RKO (cell line): ENCODE data around the gene NTF3.

Experiments used
- DNase-seq: peaks from one replicate; pipeline ENCODE4 v3.0.0-alpha.2; 2016; ENCODE audit warnings: low spot score

Gene NTF3

DNA sequence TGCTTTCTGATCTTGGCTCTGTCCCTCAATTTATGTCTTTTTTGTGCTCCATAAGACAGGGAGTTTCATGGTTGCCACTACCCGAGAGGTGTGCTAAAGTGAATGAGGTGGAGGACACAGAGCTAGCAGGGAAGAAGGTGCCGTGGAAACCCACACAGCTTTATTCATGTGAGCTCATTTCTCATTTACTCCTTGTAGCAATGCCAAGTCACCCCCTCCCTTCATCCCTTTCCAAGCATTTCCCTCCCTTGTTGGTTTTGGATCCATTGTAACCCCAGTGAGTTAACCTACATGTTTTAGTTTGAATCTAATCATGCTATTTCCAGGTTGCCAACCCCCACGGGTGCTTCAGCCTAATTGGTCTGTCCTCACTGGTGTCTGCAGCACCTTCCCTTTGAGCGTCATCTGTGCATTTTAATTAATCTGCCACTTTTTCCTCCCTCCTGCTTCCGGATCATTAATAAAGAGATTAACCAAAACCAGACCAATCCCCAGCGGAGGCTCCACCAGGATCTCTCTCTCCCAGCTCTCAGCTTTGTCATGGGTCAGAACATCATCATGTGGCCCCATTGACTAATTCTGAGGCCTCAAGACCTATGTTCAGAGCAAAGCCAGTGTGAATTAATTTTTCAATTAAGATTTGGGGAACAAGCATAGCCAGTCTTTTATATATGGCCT, 56.2 kb downstream of the NTF3 start:
- DNase-seq: no peak

DNA sequence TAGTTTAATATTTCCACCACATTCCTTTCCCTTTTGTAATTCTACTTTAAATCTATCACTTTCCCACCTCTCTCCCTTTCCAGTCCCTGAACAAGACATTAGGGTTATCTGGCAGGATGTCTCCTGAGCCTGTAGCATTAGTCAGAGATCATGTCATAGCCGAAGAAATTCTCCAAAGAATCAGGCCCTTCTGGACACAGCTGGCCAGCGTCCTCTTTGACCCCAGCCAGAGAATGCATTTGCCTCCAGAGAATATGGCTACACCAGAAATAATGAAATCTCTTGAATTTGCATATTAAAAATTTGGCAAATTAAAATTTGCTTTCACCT, 56.7 kb downstream of the NTF3 start:
- DNase-seq: no peak

DNA sequence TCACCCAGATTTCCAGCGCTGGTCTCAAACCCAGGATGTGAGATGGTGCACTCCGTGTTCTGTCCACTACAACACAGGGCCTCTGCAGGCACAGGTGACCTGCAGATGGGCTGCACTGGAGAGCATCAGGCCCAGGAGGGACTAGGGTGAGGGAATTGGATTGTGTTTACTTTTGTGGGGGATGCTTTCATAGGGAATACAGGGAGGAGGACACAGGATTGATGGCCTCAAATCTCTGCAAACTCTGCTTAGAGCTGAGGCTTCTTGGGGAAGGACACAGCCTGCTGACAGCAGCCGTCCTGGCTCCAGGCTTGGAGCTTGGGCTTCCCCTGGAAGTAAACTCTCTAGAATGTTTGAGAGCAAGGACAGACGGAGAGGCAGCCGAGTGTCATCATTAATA, 57.1 kb downstream of the NTF3 start:
- DNase-seq: no peak

DNA sequence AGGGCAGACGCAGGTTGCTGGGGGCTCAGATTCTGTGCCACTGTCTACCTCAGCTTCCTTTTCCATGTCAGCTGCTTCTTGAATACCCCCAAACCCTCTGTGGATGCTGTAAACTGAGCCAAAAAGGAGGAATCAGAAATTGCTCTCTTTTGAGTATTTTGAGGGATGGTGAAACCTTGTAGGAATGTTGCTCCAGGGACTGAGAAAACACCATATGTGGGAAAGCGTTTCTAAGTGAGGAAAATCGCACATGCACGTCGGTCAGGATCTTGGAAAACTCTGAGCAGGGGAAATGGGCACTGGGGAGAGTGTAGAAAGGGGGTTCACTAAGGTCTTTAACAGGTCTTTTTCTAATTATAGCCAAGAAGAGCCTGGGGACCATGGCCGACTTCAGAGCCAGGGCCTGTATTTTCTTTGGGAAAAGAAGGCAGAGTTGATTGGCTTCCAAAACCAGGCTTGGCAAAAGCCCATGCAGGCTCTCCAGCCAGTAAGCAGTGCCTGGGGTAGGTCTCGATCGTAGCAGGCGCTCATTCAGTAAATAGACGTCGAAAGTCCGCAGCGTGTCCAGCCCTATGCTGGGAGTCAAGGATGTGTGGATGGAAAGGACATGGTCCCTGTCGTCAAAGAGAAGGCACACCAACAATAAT, 58.0 kb downstream of the NTF3 start:
- DNase-seq: no peak

DNA sequence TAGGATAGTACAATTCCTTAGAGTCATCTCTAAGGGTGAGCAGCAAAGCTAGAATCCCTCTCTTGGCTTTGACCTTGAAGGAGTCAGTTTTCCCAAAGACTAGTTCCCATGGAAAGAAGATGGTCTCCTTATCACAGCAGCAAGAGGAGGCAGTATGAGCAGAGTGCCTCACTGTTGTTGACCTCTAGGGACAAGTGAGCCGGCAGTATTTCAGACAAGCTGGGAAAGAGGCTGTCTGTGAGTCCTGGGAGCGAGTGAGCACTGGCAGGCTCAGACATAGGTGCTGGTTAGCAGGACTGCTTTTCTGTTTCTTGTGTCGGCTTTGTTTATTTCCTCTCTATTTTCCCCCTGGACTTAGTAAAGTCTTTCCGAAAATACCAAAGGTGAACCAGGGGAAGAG, 60.7 kb downstream of the NTF3 start:
- peak; percentile 0 for DNase-seq

DNA sequence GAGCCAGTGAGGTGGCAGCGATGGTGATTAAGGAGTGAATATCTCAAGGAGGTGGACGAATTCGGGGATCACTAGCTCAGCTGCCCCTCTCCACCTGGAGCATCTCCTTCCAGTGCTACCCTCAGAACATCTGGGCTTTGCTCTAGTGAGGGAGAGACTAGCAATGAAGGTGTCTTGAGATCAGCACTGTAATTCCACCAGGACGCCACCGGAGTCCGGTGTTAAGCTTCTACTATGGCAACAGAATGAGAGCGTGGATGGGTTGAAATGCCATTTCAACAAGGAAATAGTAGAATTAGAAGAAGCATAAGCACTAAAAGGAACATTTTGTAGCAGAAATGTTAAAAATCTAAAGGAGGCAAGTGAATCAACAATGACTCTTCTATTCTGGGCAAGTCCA, 61.1 kb downstream of the NTF3 start:
- no peak for DNase-seq

DNA sequence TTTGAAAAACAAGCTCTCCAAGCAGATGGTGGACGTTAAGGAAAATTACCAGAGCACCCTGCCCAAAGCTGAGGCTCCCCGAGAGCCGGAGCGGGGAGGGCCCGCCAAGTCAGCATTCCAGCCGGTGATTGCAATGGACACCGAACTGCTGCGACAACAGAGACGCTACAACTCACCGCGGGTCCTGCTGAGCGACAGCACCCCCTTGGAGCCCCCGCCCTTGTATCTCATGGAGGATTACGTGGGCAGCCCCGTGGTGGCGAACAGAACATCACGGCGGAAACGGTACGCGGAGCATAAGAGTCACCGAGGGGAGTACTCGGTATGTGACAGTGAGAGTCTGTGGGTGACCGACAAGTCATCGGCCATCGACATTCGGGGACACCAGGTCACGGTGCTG, 62.4 kb downstream of the NTF3 start:
- no peak for DNase-seq

DNA sequence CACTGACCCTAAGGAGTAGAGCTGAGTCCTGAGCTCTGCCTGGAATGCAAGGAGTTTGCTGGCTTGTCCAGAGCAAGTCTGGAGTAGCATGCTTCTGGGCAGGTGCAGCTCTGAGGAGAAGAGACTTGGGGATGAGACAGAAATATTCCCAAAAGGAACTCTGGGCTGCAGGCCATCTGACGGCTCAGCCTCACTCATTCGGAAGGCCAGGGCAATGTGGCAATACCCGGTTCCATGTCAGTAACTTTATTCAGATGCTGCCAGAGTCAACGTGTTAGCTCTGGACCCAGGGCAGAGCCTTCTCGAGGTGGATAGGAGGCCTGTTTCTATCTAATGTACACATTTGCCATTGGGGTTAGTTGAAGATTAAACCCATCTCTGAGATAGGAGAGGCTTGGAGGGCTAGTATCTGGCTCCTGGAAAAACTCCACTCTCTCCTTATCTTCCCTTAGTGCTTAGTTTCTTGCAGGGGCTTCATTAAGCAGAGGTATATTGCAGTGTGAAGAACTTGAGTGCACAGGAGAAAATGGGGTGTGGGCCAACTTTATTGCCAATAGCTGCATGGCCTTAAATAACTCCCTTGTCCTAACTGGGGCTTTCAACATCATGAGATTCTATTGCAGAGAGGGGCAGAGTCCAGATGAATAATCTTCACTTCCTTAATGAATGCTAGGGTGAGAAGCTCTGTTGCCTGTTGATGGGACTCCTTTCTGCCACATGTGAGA, 65.6 kb downstream of the NTF3 start:
- no peak for DNase-seq

DNA sequence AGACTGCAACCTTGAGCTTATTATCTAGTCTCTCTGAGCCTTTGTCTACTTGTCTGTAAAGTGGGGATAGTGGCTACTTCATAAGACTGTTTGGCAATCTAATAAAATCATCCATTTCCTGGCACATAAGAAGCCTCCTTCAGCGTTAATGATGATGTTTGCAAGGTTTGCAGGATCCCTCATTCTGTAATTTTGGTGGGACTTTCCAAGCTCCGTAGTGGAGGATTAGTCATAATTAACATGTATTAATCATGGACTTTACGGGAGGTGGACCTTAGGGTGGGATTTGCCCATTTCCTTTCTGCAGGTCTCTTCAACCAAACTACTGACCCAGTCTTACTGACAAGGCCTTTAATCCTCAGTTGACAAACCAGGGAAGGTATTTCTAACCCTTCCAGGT, 66.2 kb downstream of the NTF3 start:
- no peak for DNase-seq

DNA sequence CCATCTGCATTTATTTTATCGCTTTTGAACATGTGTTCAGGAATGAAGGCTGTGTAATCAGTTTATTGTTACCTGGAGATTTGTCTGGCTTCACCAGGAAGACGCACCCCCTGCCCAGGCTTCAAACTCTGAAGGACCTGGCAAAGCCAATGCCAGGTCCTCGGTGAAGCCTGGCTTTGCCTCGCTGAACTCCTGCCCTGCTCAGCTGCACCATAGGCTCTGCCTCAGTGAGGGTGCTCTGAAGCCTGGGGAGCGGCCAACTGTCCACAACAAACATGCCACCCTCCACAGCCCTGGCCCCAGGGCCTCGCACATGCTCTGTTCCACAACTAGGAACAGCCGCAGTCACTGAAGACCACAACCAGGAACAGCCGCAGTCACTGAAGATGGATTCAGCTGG, 66.9 kb downstream of the NTF3 start:
- no peak for DNase-seq

DNA sequence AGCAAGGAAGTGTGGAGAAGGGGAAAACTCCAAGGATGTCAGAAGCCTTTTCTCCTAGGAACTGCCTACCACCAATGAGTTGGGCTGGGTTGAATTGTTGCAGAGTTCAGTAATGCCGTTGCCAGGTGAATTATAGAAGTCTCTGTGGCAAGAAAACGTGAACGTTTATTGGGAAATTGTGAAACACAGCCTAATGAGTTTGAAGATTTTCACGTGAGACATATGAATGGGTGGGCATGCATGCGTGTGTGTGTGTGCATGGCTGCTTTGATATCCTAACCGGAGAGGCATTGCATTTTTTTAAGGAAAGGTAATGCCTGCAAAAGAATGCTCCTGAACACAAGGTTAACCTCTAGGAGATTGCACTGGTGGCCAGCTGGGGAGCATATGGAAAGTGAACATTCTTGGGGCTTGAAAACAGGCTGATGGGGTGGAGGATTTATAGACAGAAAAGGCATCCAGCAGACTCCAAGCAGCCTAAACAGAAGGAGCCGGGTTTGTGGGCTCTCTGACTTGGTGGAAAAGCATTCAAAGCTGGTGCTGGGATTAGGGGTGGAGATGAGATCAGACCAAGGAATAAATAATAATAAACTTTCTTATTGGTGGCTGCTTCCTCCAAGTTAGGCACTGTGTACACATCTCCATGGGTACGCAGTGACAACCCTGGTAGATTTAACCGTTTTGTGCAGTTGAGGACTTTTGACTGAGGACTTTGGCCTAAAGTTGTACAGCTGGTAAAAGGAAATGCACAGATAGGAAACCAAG, 67.8 kb downstream of the NTF3 start:
- DNase-seq: no peak

DNA sequence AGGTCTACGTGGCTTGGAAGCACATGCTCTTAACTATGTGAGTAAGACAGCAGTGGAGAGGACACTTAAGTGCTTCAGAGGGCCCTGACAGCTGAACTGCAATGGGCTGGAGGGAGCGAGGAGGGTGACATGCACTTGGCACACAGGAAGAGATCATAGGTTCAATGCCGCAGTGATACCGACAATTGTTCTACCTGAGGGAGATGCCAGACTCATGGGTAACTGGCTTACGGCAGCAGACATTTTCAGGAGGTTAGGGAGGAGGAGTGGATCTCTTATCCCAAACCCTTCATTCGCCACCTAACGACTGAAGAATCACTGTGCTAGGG, 68.4 kb downstream of the NTF3 start:
- no peak for DNase-seq

DNA sequence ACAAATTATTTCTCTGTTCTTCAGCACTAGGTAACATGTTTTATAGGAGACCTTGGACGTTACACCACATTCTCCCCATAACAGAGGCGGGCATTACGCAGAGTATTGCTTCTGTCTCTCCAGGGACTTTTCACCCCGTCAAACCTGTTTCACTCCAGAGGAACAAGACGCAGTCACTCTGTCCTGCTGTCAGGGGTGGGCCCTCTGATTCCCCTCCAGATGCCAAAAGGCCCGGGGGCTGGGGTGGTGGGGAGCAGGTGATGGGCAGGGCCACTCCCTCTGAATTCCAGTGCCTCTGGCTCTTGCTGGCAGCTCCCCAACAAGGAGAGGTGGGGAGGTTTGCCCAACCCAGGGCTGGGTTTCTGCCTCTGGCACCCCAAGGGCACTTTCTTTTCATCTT, 71.9 kb downstream of the NTF3 start:
- DNase-seq: no peak

DNA sequence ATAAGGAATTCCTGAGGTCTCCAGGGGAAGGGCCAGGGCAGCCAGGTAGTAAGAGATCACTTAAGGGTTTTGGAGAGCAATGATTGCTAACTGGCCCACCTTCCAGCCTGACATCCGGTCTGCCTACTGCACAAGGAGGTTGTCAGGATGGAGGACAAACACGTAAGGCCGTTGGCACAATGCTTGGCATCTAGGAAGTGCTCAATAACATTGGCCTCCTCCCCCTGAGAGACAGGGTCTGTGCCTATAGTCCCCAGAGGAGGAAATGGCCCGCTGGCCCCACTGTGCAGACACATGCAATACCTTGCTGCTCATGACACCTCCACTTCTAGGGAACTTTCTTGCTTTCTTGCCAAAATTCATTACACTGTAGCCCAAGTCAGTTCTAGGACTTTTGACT, 73.2 kb downstream of the NTF3 start:
- DNase-seq: no peak

DNA sequence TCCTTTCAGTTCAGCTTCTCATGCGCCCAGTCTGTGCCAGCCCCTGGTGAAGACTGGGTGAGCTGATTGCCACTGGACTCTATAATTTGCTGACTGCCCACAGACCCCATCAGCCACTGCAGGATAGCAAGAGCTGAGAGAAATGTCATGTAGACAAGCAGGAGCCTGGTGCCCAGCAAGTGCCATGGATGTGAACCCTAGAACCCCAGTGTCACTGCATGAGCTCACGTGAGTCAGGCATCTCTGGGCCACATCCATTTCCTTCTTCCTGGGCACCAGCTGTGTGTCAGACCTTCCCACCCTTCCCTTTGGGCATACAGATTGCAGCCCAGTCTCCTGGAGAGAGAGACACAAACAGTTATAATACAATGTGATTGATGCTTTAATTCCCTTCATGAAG, 73.8 kb downstream of the NTF3 start:
- no peak for DNase-seq

DNA sequence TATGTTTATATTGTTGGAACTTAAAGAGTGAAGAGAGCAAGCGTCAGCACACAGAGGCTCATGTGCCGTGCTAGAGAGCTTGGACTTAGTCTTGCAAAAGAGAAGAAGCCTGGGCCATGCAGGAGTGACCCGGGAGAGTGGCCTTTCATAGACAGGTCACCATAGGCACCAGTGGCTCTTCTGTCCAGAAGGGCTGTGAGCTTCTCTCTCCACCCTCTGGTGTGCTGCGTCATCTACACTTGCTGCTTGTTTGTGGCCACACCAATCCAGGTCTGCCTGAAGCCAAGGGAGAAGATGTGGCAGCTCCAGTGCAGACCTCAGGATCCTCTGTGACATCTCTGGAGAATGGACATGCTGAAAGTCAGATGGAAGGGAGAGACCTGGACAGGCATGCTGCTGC, 74.4 kb downstream of the NTF3 start:
- no peak for DNase-seq

DNA sequence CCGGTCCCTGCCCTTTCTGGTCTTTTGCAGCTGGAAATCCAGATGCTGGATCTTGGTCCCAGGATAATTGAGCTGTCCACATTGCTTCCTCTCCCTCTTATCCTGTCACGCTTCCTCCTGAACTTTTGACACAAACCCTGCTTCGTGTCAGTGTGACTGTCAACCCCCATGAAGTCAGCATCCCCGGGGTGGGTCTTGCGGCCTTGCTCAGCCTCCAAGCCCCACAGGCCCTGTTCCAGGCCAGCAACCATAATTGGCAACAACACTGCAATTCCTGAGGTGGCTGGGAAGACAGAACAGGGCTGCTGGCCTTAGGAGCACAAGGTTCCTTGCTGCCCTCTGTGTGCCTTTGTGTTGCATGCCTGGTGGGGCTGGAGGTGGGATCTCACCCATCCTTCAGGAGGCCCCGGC, 74.9 kb downstream of the NTF3 start:
- DNase-seq: no peak

DNA sequence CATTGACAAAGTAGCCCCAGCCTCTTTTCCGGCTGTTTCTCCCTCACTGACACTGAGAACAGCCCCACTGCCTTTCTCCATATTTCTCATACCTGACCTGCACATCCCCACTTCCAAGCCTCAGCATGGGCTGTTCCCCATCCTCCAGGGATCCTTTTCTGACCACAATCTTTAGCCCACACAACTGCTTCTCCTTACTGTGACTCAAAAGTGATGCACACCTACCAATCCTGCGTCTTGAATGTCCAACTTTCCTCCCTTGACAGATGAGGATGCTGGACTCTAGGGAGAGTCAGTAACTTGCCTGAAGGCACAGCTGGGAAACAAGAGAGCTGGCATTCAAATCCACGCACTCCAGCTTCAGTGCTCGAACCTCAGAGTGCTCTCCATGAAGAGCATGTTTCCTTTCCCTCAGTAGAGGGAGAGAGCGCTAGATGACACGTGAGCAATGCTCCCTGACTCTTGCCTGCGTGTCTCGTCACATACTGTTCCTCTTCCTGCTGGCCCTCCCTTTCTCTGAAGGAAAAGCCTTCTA, 75.6 kb downstream of the NTF3 start:
- DNase-seq: no peak

DNA sequence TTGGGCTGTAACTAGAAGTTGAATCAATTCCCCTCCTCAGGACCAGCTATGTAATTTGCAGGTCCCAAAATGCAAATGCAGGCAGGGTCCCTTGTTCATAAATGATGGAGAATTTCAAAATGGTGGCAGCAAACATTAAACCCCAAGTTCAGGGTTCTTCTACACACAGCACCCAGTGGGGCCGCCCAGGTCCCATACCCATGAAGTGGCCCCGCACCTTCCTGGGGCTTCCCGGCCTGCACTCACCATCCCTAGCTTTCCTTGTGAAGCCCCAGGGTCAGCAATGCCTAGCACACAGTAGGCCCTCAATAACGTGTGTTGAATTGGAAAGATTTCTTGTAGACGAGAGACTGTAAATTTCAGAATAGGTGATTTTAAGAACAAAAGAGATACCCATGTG, 76.0 kb downstream of the NTF3 start:
- no peak for DNase-seq

DNA sequence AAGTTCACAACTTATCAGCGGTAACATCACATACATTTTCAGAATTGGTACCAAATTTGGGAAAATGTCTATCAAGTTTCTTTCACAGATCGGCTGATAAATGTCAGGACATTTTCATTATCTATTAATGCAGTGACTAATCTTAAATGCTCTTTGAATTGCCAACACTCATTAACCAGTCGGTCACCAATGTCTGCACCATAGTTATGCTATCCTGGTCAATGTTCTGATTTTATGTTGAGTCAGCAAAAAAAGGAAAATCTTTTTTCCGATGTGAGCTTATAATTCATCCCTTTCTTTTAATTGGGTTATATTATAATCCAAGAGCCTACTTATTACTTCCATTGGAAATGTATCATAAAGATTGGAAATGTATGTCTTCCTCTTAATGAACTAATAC, 77.2 kb downstream of the NTF3 start:
- DNase-seq: no peak

DNA sequence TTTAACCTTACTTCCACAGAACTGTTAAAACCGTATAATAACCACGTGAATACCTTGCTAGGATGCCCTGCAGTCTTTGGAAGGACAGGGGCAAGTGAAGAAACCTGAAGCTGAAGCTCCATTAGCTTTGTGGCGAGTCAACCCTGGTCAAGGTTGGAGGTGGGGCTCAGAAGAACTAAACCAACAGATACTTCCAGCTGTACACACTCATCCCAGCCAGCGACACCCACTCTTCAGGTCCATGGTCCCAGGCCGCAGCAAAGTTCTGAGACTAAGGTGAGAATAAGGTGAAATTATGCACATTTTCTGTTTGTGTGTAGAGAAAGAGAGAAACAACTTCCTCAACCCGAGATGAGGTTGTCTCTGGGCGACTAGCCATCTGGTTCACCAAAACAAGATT, 77.6 kb downstream of the NTF3 start:
- no peak for DNase-seq

DNA sequence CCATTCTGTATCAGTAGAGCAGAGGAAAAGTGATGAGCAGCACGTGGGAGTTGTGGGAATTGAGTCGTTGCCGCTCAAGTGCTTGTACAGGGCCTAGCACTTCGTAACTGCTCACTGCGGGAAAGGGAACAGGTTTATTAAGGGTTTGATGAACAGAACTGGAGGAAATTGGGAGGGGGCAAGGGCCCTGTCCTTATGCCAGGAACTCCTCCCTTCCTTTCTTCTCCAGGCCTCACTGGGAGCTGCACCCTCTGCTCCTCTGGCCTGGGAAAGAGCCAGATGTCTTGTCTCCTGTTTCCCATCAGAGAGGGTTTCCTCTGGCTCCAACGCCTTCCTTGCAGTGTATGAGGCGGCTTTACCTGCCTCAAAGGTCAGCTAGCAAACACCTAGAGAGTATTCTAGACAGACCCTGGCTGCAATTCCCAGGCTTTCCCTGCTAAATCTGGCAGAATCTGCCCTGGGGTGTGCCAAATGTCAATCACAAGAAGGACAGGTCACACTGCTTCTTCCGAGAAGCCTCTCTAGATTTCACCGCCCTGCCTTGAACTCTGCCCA, 78.4 kb downstream of the NTF3 start:
- no peak for DNase-seq

DNA sequence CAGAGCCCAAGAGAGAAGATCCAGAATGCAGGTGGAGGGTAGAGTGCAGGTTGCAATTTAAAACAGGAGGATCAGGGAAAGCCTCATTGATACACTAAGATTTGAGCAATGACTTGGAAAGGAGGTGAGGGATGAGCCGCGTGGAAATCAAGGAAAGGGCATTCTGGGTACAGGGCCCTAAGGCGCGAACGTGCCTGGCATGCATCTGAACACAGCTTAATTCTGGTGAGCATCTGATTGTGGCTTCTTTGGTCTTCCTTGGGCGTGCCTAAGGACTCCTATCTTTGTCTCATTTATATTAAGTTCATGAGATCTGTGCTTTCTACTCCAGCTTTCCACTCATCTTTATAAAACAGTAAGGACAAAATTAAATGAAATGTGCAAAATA, 79.3 kb downstream of the NTF3 start:
- no peak for DNase-seq
